SK-N-SH (cell line): ENCODE measurements around the gene LRRC32.

Experiments
- CHD2 ChIP-seq: fragments of 150-350 bp; IDR thresholded peaks from 2 replicates; pipeline ENCODE4 v1.6.1; 2018; ENCODE audit warnings: low read length; ENCODE audit not compliant: partially characterized antibody
- ELF1 ChIP-seq: IDR thresholded peaks from 2 replicates; pipeline ENCODE4 v1.4.0; 2012
- EP300 ChIP-seq, 2 experiments: IDR thresholded peaks; 2 replicates each; pipeline versions ENCODE4 v1.4.0 to v1.6.1; 2012; ENCODE audit warnings: borderline replicate concordance in 1 of 2, low read depth in 1 of 2, low read length in 1 of 2
- GABPA ChIP-seq: IDR thresholded peaks from 2 replicates; pipeline ENCODE4 v1.4.0; 2012; ENCODE audit warnings: low read depth, mild to moderate bottlenecking
- JUND ChIP-seq: IDR thresholded peaks from 2 replicates; pipeline ENCODE4 v1.4.0; 2012
- MXI1 ChIP-seq: IDR thresholded peaks from 2 replicates; pipeline ENCODE4 v1.6.1; 2012; ENCODE audit warnings: mild to moderate bottlenecking, low read depth, low read length, improper control_type of control experiment
- POLR2AphosphoS5 ChIP-seq: IDR thresholded peaks from 2 replicates; pipeline ENCODE4 v1.6.1; 2012; ENCODE audit warnings: low read depth, low read length
- RAD21 ChIP-seq: IDR thresholded peaks from 2 replicates; pipeline ENCODE4 v1.6.1; 2012; ENCODE audit warnings: mild to moderate bottlenecking, low read length
- RFX5 ChIP-seq: IDR thresholded peaks from 2 replicates; pipeline ENCODE4 v1.6.1; 2012; ENCODE audit warnings: mild to moderate bottlenecking, improper control_type of control experiment, low read length
- SIN3A ChIP-seq: IDR thresholded peaks from 2 replicates; pipeline ENCODE4 v1.6.1; 2012; ENCODE audit warnings: low read depth, mild to moderate bottlenecking, low read length, moderate library complexity, borderline replicate concordance
- SMC3 ChIP-seq: IDR thresholded peaks from 2 replicates; pipeline ENCODE4 v1.6.1; 2012; ENCODE audit warnings: low read depth, low read length, improper control_type of control experiment
- TAF1 ChIP-seq: IDR thresholded peaks from 2 replicates; pipeline ENCODE4 v1.6.1; 2012; ENCODE audit warnings: low read depth, mild to moderate bottlenecking, low read length, moderate library complexity, borderline replicate concordance
- TF ChIP-seq, protein P1 (sequence below): fragments of 200-600 bp; sonication (generic); IDR thresholded peaks from 2 replicates; pipeline ENCODE4 v1.6.1; 2017; ENCODE audit warnings: antibody characterized with exemption, mild to moderate bottlenecking, moderate library complexity
- TF ChIP-seq, protein P2 (sequence below): IDR thresholded peaks from 2 replicates; pipeline ENCODE4 v1.6.1; 2012; ENCODE audit warnings: mild to moderate bottlenecking, low read depth, low read length, moderate library complexity

DNA sequence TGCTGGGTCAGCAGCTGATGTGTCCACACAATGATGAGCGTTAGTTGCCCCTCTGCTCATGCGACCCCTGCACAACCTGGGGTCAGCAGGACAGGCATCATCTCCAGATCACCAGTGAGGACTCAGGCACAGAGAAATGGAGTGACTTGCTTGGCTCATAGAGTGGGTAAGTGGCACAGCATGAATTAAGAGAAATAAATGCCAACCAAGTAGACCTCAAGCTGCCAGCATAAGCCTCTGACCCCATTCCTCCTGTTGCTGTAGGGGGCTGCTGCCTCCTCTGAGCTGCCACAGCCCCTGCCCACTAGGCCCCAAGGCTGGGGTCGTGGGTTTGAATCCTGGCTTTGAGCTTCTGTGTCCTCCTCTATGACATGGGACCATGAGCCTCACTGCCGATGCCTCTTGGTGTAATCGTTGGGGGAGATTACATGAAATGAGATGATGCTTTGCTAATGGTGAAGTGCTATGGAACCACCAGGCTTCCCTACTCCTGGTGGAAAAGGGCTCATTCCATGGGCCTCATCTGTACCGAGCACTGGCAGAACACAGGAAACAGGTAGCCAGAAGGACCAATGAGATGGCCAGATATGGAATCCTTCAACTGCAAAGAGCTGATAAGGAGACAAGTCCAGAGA, 33.6 kb downstream of the LRRC32 start:
- TF ChIP-seq RAD21 (no peak), EP300 (IDR thresholded peaks at IDR 0.05; ENCODE audit: borderline replicate concordance in 1 of 2, low read depth in 1 of 2, low read length in 1 of 2) (no peak), POLR2AphosphoS5 (no peak), RFX5 (no peak), GABPA (no peak), TAF1 (no peak), JUND (no peak), SMC3 (no peak), SIN3A (no peak), ELF1 (no peak), CHD2 (no peak), MXI1 (no peak)
- TF ChIP-seq, protein P1, sequence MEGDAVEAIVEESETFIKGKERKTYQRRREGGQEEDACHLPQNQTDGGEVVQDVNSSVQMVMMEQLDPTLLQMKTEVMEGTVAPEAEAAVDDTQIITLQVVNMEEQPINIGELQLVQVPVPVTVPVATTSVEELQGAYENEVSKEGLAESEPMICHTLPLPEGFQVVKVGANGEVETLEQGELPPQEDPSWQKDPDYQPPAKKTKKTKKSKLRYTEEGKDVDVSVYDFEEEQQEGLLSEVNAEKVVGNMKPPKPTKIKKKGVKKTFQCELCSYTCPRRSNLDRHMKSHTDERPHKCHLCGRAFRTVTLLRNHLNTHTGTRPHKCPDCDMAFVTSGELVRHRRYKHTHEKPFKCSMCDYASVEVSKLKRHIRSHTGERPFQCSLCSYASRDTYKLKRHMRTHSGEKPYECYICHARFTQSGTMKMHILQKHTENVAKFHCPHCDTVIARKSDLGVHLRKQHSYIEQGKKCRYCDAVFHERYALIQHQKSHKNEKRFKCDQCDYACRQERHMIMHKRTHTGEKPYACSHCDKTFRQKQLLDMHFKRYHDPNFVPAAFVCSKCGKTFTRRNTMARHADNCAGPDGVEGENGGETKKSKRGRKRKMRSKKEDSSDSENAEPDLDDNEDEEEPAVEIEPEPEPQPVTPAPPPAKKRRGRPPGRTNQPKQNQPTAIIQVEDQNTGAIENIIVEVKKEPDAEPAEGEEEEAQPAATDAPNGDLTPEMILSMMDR: no peak
- TF ChIP-seq, protein P2, sequence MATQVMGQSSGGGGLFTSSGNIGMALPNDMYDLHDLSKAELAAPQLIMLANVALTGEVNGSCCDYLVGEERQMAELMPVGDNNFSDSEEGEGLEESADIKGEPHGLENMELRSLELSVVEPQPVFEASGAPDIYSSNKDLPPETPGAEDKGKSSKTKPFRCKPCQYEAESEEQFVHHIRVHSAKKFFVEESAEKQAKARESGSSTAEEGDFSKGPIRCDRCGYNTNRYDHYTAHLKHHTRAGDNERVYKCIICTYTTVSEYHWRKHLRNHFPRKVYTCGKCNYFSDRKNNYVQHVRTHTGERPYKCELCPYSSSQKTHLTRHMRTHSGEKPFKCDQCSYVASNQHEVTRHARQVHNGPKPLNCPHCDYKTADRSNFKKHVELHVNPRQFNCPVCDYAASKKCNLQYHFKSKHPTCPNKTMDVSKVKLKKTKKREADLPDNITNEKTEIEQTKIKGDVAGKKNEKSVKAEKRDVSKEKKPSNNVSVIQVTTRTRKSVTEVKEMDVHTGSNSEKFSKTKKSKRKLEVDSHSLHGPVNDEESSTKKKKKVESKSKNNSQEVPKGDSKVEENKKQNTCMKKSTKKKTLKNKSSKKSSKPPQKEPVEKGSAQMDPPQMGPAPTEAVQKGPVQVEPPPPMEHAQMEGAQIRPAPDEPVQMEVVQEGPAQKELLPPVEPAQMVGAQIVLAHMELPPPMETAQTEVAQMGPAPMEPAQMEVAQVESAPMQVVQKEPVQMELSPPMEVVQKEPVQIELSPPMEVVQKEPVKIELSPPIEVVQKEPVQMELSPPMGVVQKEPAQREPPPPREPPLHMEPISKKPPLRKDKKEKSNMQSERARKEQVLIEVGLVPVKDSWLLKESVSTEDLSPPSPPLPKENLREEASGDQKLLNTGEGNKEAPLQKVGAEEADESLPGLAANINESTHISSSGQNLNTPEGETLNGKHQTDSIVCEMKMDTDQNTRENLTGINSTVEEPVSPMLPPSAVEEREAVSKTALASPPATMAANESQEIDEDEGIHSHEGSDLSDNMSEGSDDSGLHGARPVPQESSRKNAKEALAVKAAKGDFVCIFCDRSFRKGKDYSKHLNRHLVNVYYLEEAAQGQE: no peak
